ENCODE results near the gene BRD7. TPM values are rescaled to one million over a fixed set of nuclear protein-coding genes. Genes with fewer than 3 reads are reported as not detected.

BRD7 gene
- total and polyA plus RNA-seq, 2 of the 13 experiments (the other 11 are each of a cell fraction or from before 2014, with no cell fraction given): 82.3 to 149 TPM

GRCh38 chr16:50318796-50319578, 49.8 kb downstream of the BRD7 start:
- intact Hi-C loops (cut with micrococcal nuclease; ENCODE audit: unreplicated experiment): no loop called here
- Histone ChIP-seq H3K27me3 (ENCODE audit: control insufficient read depth in 1 of 2, insufficient read depth in 2 of 2, low read length in 2 of 2) (no peaks in the 10 kb centered on the region), H3K9me3 (ENCODE audit: low read length) (no peaks in the 10 kb centered on the region), H4K20me1 (ENCODE audit: insufficient read depth, low read length) (no peaks in the 10 kb centered on the region), H3K4me1 (ENCODE audit: insufficient read depth, low read length) (peaks cover 19% of the 10 kb centered on the region), H3K9ac (ENCODE audit: insufficient read depth, low read depth, low read length) (no peak overlapping the region), H3K36me3 (replicated peaks in 1 of 2; ENCODE audit: control insufficient read depth in 1 of 2, insufficient read depth in 2 of 2, low read length in 2 of 2) (peaks cover 35 to 76% of the 10 kb centered on the region in 2 experiments), H3K4me3 (replicated peaks in 1 of 3; ENCODE audit: insufficient read depth in 1 of 3, low read depth in 2 of 3, low read length in 3 of 3) (no peak overlapping the region), H3K4me2 (ENCODE audit: low read depth, low read length) (no peak overlapping the region), H3K27ac (ENCODE audit: extremely low read length, insufficient read depth, low read length) (no peak overlapping the region), H3K79me2 (ENCODE audit: insufficient read depth, low read length) (no peaks in the 10 kb centered on the region), H2AFZ (ENCODE audit: low read length) (no peak overlapping the region)
- in situ Hi-C loops (cut with HindIII; ENCODE audit: extremely low pct_ligation_motif_present, low pct_unique_long_range_greater_than_20kb): no loop called here
- BruUV-seq (replicated peaks): no TSS peak
- ChIA-PET POLR2A (no interaction called here), CTCF (ENCODE audit: low intra/inter-chr PET ratio, low total read pairs) (no interaction called here)
- no peak for ATAC-seq
- no peak for DNase-seq (ENCODE audit: low spot score)
- 97% methylated on average over 9 of the region's 9 CpGs for WGBS (ENCODE audit: low lambda C conversion rate)
- no peak for FAIRE-seq
- TF ChIP-seq ZNF234 (CRISPR knock-in tag; conservative IDR thresholded peaks at IDR 0.05) (no peak), ZNF746 (CRISPR knock-in tag; IDR thresholded peaks at IDR 0.05) (no peak), NFIB (CRISPR knock-in tag; IDR thresholded peaks at IDR 0.05; ENCODE audit: borderline replicate concordance) (no peak), ZNF577 (CRISPR knock-in tag; IDR thresholded peaks at IDR 0.05; ENCODE audit: borderline replicate concordance, low read depth) (no peak), POGZ (CRISPR knock-in tag; IDR thresholded peaks at IDR 0.05) (no peak), CCAR2 (optimal IDR thresholded peaks at IDR 0.05; ENCODE audit: low read depth, low read length) (no peak), HES4 (CRISPR knock-in tag; IDR thresholded peaks at IDR 0.05; ENCODE audit: borderline replicate concordance) (no peak), IRF9 (CRISPR knock-in tag; IDR thresholded peaks at IDR 0.05; ENCODE audit: borderline replicate concordance) (no peak), SKIL (CRISPR knock-in tag; IDR thresholded peaks at IDR 0.05; ENCODE audit: borderline replicate concordance) (no peak), ZBED4 (CRISPR knock-in tag; IDR thresholded peaks at IDR 0.05; ENCODE audit: borderline replicate concordance) (no peak), DNMT1 (CRISPR knock-in tag; IDR thresholded peaks at IDR 0.05) (no peak), GABPB1 (CRISPR knock-in tag; IDR thresholded peaks at IDR 0.05) (no peak), TSC22D2 (CRISPR knock-in tag; IDR thresholded peaks at IDR 0.05; ENCODE audit: borderline replicate concordance) (no peak), TBX2 (CRISPR knock-in tag; IDR thresholded peaks at IDR 0.05; ENCODE audit: borderline replicate concordance) (no peak), GPN1 (CRISPR knock-in tag; IDR thresholded peaks at IDR 0.05; ENCODE audit: borderline replicate concordance) (no peak)

Data from HepG2 (cell line).